A549 (cell line): ENCODE results near the gene SLCO4A1. TPM values are rescaled to one million over a fixed set of nuclear protein-coding genes. Genes with fewer than 3 reads are reported as not detected.
A peak's percentile ranks its signal among the peaks of the same experiment; 100 is the strongest.

ENCODE experiments used
- ATAC-seq, 2 experiments: fragments of 200-7000 bp in 1 of 2; fragments of >200 bp in 1 of 2; cut with Nextera tagmentation in 1 of 2; cut with Tn5 transposase in 1 of 2; 3 replicates each; pipeline versions ENCODE4 v1.8.0 to v1.9.1; 2018 to 2020; ENCODE audit warnings: mild to moderate bottlenecking in 1 of 2, moderate library complexity in 1 of 2
- CTCF ChIA-PET: fragments of 300-600 bp; sonication (Branson Sonifier 250); formaldehyde crosslinking; extraction: SDS; loops from one replicate; lab custom pipeline; 2021; ENCODE audit warnings: antibody characterized with exemption, inconsistent platforms; lab: Yijun Ruan, JAX
- POLR2A ChIA-PET: fragments of 350-600 bp; formaldehyde crosslinking; extraction: SDS; loops from one replicate; lab custom pipeline; 2021; ENCODE audit warnings: antibody characterized with exemption, inconsistent platforms; lab: Yijun Ruan, JAX
- DNase-seq, 2 experiments: peaks; one replicate each; pipeline versions ENCODE4 v3.0.0 to v3.0.0-alpha.2; 2011 to 2016; ENCODE audit warnings: low read depth in 1 of 2, low spot score in 1 of 2
- FAIRE-seq: peaks from 2 replicates; lab custom pipeline; 2011; peaks lifted over from hg19 to GRCh38; lab: Jason Lieb, UNC
- H3K27ac ChIP-seq, 2 experiments: fragments of >200 bp; sonication (Bioruptor Twin); formaldehyde crosslinking; 3 replicates each; pipeline ENCODE4 v1.5.1; 2016 to 2017
- H3K4me1 ChIP-seq: fragments of >200 bp; sonication (Bioruptor Twin); formaldehyde crosslinking; 3 replicates; pipeline ENCODE4 v1.6.1; 2016
- H3K4me2 ChIP-seq: fragments of >200 bp; sonication (Bioruptor Twin); formaldehyde crosslinking; 3 replicates; pipeline ENCODE4 v1.6.1; 2016
- H3K4me3 ChIP-seq: fragments of >200 bp; sonication (Bioruptor Twin); formaldehyde crosslinking; 3 replicates; pipeline ENCODE4 v1.5.1; 2016
- H3K9me3 ChIP-seq: fragments of >200 bp; sonication (Bioruptor Twin); formaldehyde crosslinking; 3 replicates; pipeline ENCODE4 v1.6.1; 2016
- BCL3 ChIP-seq: fragments of >200 bp; sonication (Bioruptor Twin); formaldehyde crosslinking; IDR thresholded peaks from 3 replicates; pipeline ENCODE4 v1.6.1; 2016
- CBX2 ChIP-seq: fragments of 200-600 bp; sonication (generic); IDR thresholded peaks from 2 replicates; pipeline ENCODE4 v1.6.1; 2016; ENCODE audit warnings: low read depth, mild to moderate bottlenecking, borderline replicate concordance
- CHD4 ChIP-seq: fragments of 200-600 bp; sonication (generic); IDR thresholded peaks from 2 replicates; pipeline ENCODE4 v1.6.1; 2016; ENCODE audit warnings: antibody characterized with exemption, mild to moderate bottlenecking, borderline replicate concordance
- EHF ChIP-seq: fragments of 250-450 bp; sonication (Bioruptor Pico); IDR thresholded peaks from 2 replicates; pipeline ENCODE4 v1.5.0; 2020; ENCODE audit warnings: mild to moderate bottlenecking
- EHMT2 ChIP-seq: fragments of 200-600 bp; sonication (generic); IDR thresholded peaks from 2 replicates; pipeline ENCODE4 v1.6.1; 2016; ENCODE audit warnings: antibody characterized with exemption, low read depth, mild to moderate bottlenecking, moderate library complexity
- ESRRA ChIP-seq: fragments of 150-350 bp; IDR thresholded peaks from 2 replicates; pipeline ENCODE4 v1.6.1; 2014; ENCODE audit warnings: mild to moderate bottlenecking, low read length, borderline replicate concordance
- FOSB ChIP-seq: fragments of 250-450 bp; sonication (Bioruptor Pico); IDR thresholded peaks from 2 replicates; pipeline ENCODE4 v1.5.0; 2020; ENCODE audit warnings: mild to moderate bottlenecking, moderate library complexity
- FOSL2 ChIP-seq, 2 experiments: fragments of 450-650 bp in 1 of 2; fragments of >200 bp in 1 of 2; sonication (Bioruptor Twin) in 1 of 2; formaldehyde crosslinking; IDR thresholded peaks; 2 replicates each; pipeline versions ENCODE4 v1.5.0 to v1.6.1; 2016 to 2020; ENCODE audit warnings: mild to moderate bottlenecking in 1 of 2, moderate library complexity in 1 of 2
- GATA3 ChIP-seq: IDR thresholded peaks from 2 replicates; pipeline ENCODE4 v1.6.1; 2012; ENCODE audit warnings: borderline replicate concordance
- HDAC2 ChIP-seq: fragments of 200-600 bp; sonication (generic); IDR thresholded peaks from 2 replicates; pipeline ENCODE4 v1.6.1; 2016
- HMGXB4 ChIP-seq: fragments of 250-450 bp; sonication (Bioruptor Pico); IDR thresholded peaks from 2 replicates; pipeline ENCODE4 v1.5.0; 2021; ENCODE audit warnings: mild to moderate bottlenecking, moderate library complexity, borderline replicate concordance
- HOXA7 ChIP-seq: fragments of 250-450 bp; sonication (Bioruptor Pico); IDR thresholded peaks from 2 replicates; pipeline ENCODE4 v1.5.0; 2020; ENCODE audit warnings: mild to moderate bottlenecking, moderate library complexity
- JUN ChIP-seq, 2 experiments: fragments of >200 bp; sonication (Bioruptor Twin); formaldehyde crosslinking; IDR thresholded peaks; 2 replicates in 1 of 2; 3 replicates in 1 of 2; pipeline ENCODE4 v1.6.1; 2016 to 2017
- MAX ChIP-seq: IDR thresholded peaks from 2 replicates; pipeline ENCODE4 v1.6.1; 2012
- MYC ChIP-seq: IDR thresholded peaks from 2 replicates; pipeline ENCODE4 v1.6.1; 2012; ENCODE audit warnings: mild to moderate bottlenecking, inconsistent platforms, low read length, improper control_type of control experiment, borderline replicate concordance
- NFE2L2 ChIP-seq: fragments of 150-350 bp; conservative IDR thresholded peaks from 2 replicates; pipeline ENCODE4 v1.6.1; 2014; ENCODE audit warnings: low read length
- POLR2AphosphoS2 ChIP-seq: conservative IDR thresholded peaks from 2 replicates; pipeline ENCODE4 v1.6.1; 2012; ENCODE audit warnings: low read length, improper control_type of control experiment, inconsistent platforms
- RFX5 ChIP-seq: fragments of 450-650 bp; IDR thresholded peaks from 2 replicates; pipeline ENCODE4 v1.7.1; 2014; ENCODE audit warnings: antibody characterized with exemption, mild to moderate bottlenecking, moderate library complexity
- SREBF2 ChIP-seq: fragments of 450-650 bp; IDR thresholded peaks from 2 replicates; pipeline ENCODE4 v1.6.1; 2014; ENCODE audit warnings: mild to moderate bottlenecking, moderate library complexity
- ZFP36 ChIP-seq: fragments of 450-650 bp; IDR thresholded peaks from 2 replicates; pipeline ENCODE4 v1.6.1; 2014; ENCODE audit warnings: borderline replicate concordance; ENCODE audit not compliant: partially characterized antibody
- WGBS: methylation state at CpG from one replicate; pipeline ENCODE4 v1.1.6; 2017; ENCODE audit errors: missing lambda C conversion rate; 5-methylcytosine and 5-hydroxymethylcytosine counted together
- polyA plus RNA-seq, 4 experiments: library from polyadenylated mRNA; depleted of rRNA in 3 of 4; stranded (reverse); fragments of >200 nt; fragmentation: RNase III in 1 of 4; extraction: RNeasy Plus Mini Kit Qiagen cat#74134 plus additional on column Dnase treatment in 1 of 4; gene quantifications; 2 replicates in 3 of 4; 3 replicates in 1 of 4; pipeline ENCODE4 v1.2.3, GENCODE V29; 2011 to 2017
- TF ChIP-seq, protein P1 (sequence below): fragments of 450-650 bp; IDR thresholded peaks from 2 replicates; pipeline ENCODE4 v1.6.1; 2014; ENCODE audit warnings: antibody characterized with exemption
- TF ChIP-seq, protein P2 (sequence below): IDR thresholded peaks from 2 replicates; pipeline ENCODE4 v1.6.1; 2012

SLCO4A1 gene
- polyA plus RNA-seq, 2 of the 4 experiments (the other 2 are of a cell fraction): 1.3 to 11.2 TPM

DNA sequence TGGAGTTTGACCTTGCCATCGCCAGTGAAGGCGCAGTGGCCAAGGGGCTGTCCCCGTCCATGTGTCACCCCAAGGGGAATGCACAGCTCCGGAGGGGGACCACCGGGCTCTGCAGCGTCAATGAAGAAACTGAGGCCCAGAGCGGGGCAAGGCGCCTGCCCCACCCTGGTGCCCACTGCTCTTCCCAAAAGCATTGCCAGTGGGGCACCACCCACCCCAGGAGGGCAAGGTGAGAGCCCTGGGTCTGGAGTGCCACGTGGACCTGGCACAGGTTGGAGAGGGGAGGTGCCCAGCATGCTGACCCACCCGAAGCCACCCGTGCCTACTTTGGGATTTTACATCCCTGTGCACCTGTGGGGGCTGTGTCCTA lies 74.6 kb downstream of the SLCO4A1 start:
- Histone ChIP-seq H3K4me3 (no peak overlapping the region), H3K9me3 (peaks cover 17% of the 10 kb centered on the region; the same call in 2 of the 3 replicates), H3K4me2 (no peak overlapping the region), H3K4me1 (no peaks in the 10 kb centered on the region), H3K27ac (no peak overlapping the region)
- ChIA-PET POLR2A (no interaction called here), CTCF (interaction anchor here (0.5 to 5.1 kb wide), 5 partner anchors 10 to 74 kb away, joined by 3 to 22 read pairs (median 7); partner anchors contain the start of gene NTSR1)
- no peak for FAIRE-seq
- no peak for ATAC-seq
- 82% methylated on average over 8 of the region's 11 CpGs for WGBS
- DNase-seq: no peak
- TF ChIP-seq HMGXB4 (CRISPR knock-in tag) (no peak), RFX5 (no peak), HDAC2 (no peak), EHMT2 (no peak)

DNA sequence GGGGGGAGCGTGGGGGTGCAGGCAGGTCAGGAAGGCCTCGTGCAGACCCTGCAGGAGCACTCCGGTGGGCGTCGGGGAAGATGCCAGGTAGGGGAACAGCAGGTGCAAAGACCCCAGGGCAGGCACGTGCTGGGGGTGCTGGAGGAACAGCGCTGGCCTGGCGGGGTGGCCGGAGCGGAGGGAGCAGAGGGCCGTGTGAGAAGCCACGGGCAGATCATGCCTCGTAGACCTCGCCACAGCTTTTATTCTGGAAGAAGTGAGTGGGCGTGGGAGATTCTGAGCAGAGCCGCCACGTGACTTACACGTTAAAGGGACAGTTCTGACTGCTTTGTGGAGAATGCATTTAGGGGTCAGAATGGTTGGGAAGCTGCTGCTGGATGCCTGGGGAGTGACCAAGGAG lies 75.6 kb downstream of the SLCO4A1 start:
- POLR2A ChIA-PET: no interaction called here
- no peak for ATAC-seq
- DNase-seq: no peak
- Histone ChIP-seq H3K4me1 (no peaks in the 10 kb centered on the region), H3K4me2 (no peak overlapping the region), H3K9me3 (peaks cover 21% of the 10 kb centered on the region; the same call in 2 of the 3 replicates), H3K27ac (no peak overlapping the region), H3K4me3 (no peak overlapping the region)
- FAIRE-seq: no peak
- WGBS: 46% methylated on average over 18 of the region's 18 CpGs
- no peak for TF ChIP-seq GATA3
- TF ChIP-seq, protein P1, sequence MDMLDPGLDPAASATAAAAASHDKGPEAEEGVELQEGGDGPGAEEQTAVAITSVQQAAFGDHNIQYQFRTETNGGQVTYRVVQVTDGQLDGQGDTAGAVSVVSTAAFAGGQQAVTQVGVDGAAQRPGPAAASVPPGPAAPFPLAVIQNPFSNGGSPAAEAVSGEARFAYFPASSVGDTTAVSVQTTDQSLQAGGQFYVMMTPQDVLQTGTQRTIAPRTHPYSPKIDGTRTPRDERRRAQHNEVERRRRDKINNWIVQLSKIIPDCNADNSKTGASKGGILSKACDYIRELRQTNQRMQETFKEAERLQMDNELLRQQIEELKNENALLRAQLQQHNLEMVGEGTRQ: 0 out of 2 replicates have a peak, but pooled peaks have one; percentile 24
- CTCF ChIA-PET: interaction anchor here (2.4 to 5.1 kb wide), 3 partner anchors 11 to 74 kb away, joined by 8 to 22 read pairs (median 10); partner anchors contain the start of gene NTSR1

DNA sequence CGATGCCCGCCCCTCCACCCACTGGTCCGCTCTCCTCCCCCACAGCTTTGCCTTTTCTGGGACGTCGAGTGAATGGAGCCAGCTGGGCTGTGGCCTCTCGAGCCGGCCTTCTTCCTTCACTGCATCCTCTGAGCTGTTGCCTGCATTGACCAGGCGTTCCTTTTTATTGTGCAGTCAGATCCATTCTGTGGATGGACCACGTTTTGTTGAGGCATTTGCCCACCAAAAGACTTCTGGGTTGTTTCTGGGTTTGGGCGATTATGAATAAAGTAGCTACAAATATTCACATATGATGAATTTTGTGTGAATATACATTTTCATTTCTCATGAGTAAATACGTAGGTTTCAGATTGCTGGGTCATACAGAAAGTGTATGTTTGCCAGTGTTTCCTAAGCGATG lies 76.2 kb downstream of the SLCO4A1 start:
- DNase-seq (no peak), FAIRE-seq (no peak), ATAC-seq (no peak)
- H3K27ac ChIP-seq: no peak overlapping the region
- H3K4me1 ChIP-seq: no peaks in the 10 kb centered on the region
- H3K9me3 ChIP-seq: peaks cover 21% of the 10 kb centered on the region; the same call in 2 of the 3 replicates
- CTCF ChIA-PET: interaction anchor here (2.4 to 5.1 kb wide), 3 partner anchors 11 to 73 kb away, joined by 8 to 22 read pairs (median 10); partner anchors contain the start of gene NTSR1
- 51% methylated on average over 9 of the region's 12 CpGs for WGBS
- H3K4me3 ChIP-seq: no peak overlapping the region
- TF ChIP-seq MAX (no peak), MYC (no peak), CHD4 (no peak), SREBF2 (no peak), HDAC2 (no peak)
- no peak overlapping the region for H3K4me2 ChIP-seq
- POLR2A ChIA-PET: no interaction called here

- DNase-seq: no peak
- ATAC-seq: no peak
- no peak for FAIRE-seq
- TF ChIP-seq FOSB (CRISPR knock-in tag) (no peak), ESRRA (no peak), MYC (no peak), ZFP36 (no peak), RFX5 (no peak), NFE2L2 (no peak), HOXA7 (CRISPR knock-in tag) (no peak), MAX (no peak), FOSL2 (IDR thresholded peaks at IDR 0.05) (no peak), FOSL2 (CRISPR knock-in tag; IDR thresholded peaks at IDR 0.05) (no peak), BCL3 (no peak), EHF (CRISPR knock-in tag) (no peak), JUN (IDR thresholded peaks at IDR 0.05) (no peak), CBX2 (no peak), POLR2AphosphoS2 (no peak)
- TF ChIP-seq, protein P2, sequence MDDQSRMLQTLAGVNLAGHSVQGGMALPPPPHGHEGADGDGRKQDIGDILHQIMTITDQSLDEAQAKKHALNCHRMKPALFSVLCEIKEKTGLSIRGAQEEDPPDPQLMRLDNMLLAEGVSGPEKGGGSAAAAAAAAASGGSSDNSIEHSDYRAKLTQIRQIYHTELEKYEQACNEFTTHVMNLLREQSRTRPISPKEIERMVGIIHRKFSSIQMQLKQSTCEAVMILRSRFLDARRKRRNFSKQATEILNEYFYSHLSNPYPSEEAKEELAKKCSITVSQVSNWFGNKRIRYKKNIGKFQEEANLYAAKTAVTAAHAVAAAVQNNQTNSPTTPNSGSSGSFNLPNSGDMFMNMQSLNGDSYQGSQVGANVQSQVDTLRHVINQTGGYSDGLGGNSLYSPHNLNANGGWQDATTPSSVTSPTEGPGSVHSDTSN: no peak
- H3K4me3 ChIP-seq: no peak overlapping the region
- WGBS: 55% methylated on average over 12 of the region's 12 CpGs
- no peak overlapping the region for H3K27ac ChIP-seq
- no peak overlapping the region for H3K4me2 ChIP-seq
- ChIA-PET CTCF (interaction anchor here (1.4 to 5.1 kb wide), 4 partner anchors 9 to 72 kb away, joined by 4 to 22 read pairs (median 9); partner anchors contain the start of gene NTSR1), POLR2A (interaction anchor here (0.6 kb wide), 1 partner anchor 9 kb away, joined by 3 read pairs; no protein-coding TSS in a partner anchor)
- peaks cover 21% of the 10 kb centered on the region; the same call in 2 of the 3 replicates for H3K9me3 ChIP-seq
- no peaks in the 10 kb centered on the region for H3K4me1 ChIP-seq
These were observed 77.1 kb downstream of the SLCO4A1 start for GRCh38 chr20:62719250-62719935.
